ENCODE data around the gene SRPK2.

DNA sequence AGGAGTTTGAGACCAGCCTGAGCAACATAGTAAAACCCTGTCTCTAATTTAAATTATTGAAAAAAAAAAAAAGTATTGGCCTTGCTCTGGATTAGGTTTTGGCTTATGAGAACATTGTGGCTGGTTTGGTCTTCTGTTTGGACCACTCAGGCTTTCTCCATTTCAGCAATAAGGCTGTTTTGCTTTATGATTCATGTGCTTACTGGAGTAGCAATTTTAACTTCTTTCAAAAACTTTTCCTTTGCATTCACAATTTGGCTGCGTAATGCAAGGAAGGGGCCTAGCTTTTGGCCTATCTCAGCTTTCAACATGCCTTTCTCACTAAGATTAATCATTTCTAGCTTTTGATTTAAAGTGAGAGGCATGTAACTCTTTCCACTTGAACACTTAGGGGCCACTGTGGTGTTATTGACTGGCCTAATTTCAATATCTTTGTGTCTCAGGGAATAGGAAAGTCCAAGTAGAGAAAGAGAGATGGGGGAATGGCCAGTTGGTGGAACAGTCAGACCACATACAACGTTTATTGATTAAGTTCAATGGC, 38.0 kb upstream of the SRPK2 start:
- TF ChIP-seq, protein P1, sequence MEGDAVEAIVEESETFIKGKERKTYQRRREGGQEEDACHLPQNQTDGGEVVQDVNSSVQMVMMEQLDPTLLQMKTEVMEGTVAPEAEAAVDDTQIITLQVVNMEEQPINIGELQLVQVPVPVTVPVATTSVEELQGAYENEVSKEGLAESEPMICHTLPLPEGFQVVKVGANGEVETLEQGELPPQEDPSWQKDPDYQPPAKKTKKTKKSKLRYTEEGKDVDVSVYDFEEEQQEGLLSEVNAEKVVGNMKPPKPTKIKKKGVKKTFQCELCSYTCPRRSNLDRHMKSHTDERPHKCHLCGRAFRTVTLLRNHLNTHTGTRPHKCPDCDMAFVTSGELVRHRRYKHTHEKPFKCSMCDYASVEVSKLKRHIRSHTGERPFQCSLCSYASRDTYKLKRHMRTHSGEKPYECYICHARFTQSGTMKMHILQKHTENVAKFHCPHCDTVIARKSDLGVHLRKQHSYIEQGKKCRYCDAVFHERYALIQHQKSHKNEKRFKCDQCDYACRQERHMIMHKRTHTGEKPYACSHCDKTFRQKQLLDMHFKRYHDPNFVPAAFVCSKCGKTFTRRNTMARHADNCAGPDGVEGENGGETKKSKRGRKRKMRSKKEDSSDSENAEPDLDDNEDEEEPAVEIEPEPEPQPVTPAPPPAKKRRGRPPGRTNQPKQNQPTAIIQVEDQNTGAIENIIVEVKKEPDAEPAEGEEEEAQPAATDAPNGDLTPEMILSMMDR (conservative IDR thresholded peaks at IDR 0.05; ENCODE audit: low read length), result no peak
- TF ChIP-seq EZH2phosphoT487 (IDR thresholded peaks at IDR 0.05; ENCODE audit: borderline replicate concordance), result no peak

All from Loucy (cell line).